H7 (cell line): ENCODE measurements around the gene ZNF611. TPM values are rescaled to one million over a fixed set of nuclear protein-coding genes. Genes with fewer than 3 reads are reported as not detected.
"Not testable (repeated sequence)": the region's sequence is repeated elsewhere in the genome, so short reads cannot be mapped to it uniquely, and the experiment has no call there.

Experiments
- DNase-seq: peaks from one replicate; pipeline ENCODE4 v3.0.0; 2012
- H3K27me3 ChIP-seq: 2 replicates; pipeline ENCODE4 v1.6.0; 2011; ENCODE audit warnings: mild to moderate bottlenecking, low read length; ENCODE audit not compliant: control insufficient read depth, insufficient read depth
- H3K36me3 ChIP-seq: replicated peaks from 2 replicates; pipeline ENCODE4 v1.5.1; 2011; ENCODE audit warnings: low read length; ENCODE audit not compliant: control insufficient read depth, insufficient read depth
- H3K4me3 ChIP-seq: 2 replicates; pipeline ENCODE4 v1.5.1; 2011; ENCODE audit warnings: low read depth, mild to moderate bottlenecking, control low read depth, low read length, moderate library complexity; ENCODE audit not compliant: insufficient read depth
- total RNA-seq: library from RNA; depleted of rRNA; stranded (reverse); fragments of >200 nt; shearing (Covaris generic); gene quantifications from 2 replicates; pipeline ENCODE4 v1.2.3, GENCODE V29; 2014

ZNF611 gene
- total RNA-seq, 1 experiment from 2014 or later = 10.7 TPM

- peak; percentile 52 for DNase-seq
- Histone ChIP-seq H3K36me3 (no peaks in the 10 kb centered on the region; the same call in 1 of the 2 replicates), H3K4me3 (no peak overlapping the region), H3K27me3 (no peaks in the 10 kb centered on the region)
Observed at GRCh38 chr19:52725528-52725961, 9.3 kb downstream of the ZNF611 start.

DNA sequence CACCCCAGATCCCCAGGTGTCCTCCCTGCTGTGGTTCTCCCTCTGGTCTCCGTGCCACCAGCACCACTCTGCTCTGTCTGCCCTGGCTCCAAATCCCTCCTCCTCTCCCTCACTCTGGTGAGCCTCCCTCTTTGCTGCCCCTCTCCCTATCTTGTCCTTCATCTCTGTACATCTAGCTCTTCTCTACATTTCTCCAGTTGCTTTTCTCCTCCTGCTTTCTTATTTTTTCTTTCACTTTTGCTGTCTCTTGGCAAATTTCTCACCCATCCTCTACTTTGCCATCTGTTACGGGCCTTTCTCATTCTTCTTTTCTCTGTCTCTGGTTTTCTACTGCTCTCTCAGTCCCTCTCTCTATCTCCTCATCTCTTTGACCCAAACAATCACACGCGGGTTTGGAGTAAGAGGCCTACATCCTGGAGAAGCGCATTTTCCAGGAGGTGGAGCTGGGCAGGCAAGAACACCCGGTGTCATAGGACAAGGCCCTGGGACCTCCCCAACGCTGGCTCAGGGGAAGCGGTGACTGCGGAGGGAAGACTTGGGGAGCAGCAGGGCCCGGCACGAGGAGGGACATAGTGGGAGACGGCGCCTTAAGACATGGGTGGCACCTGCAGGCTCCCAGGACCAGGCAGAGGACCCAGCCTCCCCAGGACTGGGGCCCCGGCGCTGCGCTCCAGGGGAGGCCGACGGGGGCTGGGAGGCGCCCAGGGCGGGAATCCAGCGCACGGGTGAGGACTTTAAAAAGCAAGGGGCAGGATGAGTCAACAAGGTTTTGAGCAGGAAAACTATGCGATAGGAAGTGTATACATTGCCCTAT, 9.9 kb downstream of the ZNF611 start:
- DNase-seq = peak; percentile 29
- no peaks in the 10 kb centered on the region; the same call in 1 of the 2 replicates for H3K36me3 ChIP-seq
- H3K4me3 ChIP-seq = no peak overlapping the region
- H3K27me3 ChIP-seq = no peaks in the 10 kb centered on the region

GRCh38 chr19:52723907-52724598, 10.8 kb downstream of the ZNF611 start:
- not testable (repeated sequence) for H3K36me3 ChIP-seq, DNase-seq, H3K27me3 ChIP-seq, H3K4me3 ChIP-seq

DNA sequence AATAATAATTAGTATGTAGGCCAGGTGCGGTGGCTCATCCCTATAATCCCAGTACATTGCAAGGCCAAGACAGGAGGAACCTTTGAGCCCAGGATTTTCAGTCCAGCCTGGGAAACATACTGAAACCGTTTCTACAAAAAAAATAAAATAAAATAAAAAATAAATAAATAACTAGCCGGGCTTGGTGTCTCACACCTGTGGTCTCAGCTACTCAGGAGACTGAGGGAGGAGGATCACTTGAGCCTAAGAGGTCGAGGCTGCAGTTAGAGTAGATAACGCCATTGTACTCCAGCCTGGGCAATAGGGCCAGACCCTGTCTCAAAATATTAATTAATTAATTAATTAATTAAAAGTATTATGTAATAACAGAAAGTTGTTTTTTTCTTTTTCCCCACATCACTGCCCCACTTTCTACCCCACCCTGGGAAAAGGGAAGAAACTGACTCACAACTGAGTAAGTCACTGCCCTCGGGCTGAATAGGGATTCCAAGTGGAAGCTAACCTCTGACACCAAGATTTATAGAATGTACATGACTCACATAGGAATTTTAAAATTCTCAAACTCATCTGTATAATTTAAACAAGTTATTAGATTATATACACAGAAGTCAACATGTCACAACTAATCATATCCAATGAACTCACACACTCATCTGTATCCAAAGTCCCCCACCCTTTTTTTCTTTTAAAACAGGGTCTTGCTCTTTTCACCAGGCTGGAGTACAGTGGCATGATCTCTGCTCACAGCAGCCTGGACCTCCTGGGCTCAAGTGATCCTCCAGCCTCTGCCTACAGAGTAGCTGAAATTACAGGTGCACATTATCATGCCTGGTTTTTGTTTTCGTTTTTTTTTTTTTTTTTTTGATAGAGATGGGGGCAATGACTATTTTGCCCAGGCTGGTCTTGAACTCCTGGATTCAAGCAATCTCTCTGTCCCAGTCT, 12.5 kb downstream of the ZNF611 start:
- no peak for DNase-seq
- no peak overlapping the region for H3K4me3 ChIP-seq
- peaks cover 5% of the 10 kb centered on the region; the same call in 1 of the 2 replicates for H3K27me3 ChIP-seq
- H3K36me3 ChIP-seq = no peaks in the 10 kb centered on the region; the same call in 1 of the 2 replicates

DNA sequence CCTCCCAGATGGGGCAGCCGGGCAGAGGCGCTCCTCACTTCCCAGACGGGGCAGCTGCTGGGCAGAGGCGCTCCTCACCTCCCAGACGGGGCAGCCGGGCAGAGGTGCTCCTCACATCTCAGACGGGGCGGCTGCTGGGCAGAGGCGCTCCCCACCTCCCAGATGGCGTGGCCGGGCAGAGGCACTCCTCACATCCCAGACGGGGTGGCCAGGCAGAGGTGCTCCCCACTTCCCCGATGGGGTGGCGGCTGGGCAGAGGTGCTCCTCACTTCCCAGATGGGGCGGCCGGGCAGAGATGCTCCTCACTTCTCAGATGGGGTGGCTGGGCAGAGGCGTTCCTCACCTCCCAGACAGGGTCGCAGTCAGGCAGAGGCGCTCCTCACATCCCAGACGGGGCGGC, 14.3 kb downstream of the ZNF611 start:
- DNase-seq, H3K36me3 ChIP-seq, H3K4me3 ChIP-seq: not testable (repeated sequence)

GRCh38 chr19:52716522-52716921, 18.3 kb downstream of the ZNF611 start:
- Histone ChIP-seq H3K27me3 (peaks cover 9% of the 10 kb centered on the region; the same call in 1 of the 2 replicates), H3K36me3 (no peaks in the 10 kb centered on the region), H3K4me3 (no peak overlapping the region)
- DNase-seq = peak; percentile 42

More for the DNA sequence above, 14.3 kb downstream of the ZNF611 start:
- not testable (repeated sequence) for H3K27me3 ChIP-seq

DNA sequence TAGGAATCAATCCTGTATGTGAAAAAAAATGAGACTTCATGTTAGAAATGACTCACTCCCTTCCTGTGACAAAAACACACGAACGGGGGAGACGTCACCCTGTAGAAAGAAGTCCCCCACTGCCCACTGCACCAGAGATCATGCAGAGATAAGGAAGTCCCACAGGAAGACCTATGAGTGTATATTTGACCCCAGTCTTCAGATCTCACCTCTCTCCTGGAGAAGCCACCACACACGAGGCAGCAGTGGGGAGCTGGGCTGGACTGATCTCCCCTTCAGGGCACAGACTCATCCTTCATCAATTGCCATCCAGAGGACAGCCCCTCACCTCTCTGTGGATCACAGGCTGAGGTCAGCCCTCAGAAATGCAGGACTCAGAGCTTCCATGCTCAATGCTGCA, 18.9 kb downstream of the ZNF611 start:
- H3K4me3 ChIP-seq, H3K36me3 ChIP-seq, DNase-seq, H3K27me3 ChIP-seq: not testable (repeated sequence)

DNA sequence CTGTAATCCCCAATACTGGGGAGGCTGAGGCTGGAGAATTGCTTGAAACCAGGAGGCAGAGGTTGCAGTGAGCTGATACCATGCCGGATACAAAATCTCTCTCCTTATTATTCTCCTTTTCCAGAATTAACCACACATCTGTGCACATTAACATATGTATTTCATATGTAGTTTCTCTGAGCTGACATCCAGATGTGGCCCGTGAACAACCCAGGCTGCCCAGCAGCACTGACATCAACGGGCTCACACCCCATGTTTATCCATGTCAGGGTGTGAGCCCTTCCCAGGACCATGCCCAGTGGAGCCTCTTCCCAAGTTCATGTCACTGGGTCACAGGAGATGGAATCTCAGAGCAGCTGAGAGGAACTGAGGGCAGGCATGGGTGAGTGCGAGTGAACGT, 19.5 kb downstream of the ZNF611 start:
- not testable (repeated sequence) for H3K36me3 ChIP-seq, H3K27me3 ChIP-seq, H3K4me3 ChIP-seq, DNase-seq

DNA sequence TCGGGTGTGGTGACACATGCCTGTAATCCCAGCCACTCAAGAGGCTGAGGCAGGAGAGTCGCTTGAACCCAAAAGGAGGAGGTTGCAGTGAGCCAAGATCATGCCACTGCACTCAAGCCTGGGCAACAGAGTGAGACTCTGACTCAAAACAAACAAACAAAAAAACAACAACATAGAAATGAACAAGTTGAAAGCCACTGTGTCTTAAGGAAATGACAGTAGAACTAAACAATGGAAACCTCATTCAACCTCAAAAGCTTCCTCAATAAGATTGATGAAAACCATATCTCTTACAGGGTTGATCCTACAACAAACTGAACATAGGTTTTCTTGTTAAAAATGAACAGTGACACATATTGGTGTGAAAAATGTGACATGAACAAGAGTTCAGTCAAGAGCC, 21.8 kb downstream of the ZNF611 start:
- not testable (repeated sequence) for H3K4me3 ChIP-seq, H3K36me3 ChIP-seq, DNase-seq, H3K27me3 ChIP-seq

GRCh38 chr19:52711661-52712060, 23.2 kb downstream of the ZNF611 start:
- H3K36me3 ChIP-seq, DNase-seq, H3K27me3 ChIP-seq, H3K4me3 ChIP-seq: not testable (repeated sequence)

- H3K36me3 ChIP-seq = peaks cover 2% of the 10 kb centered on the region
- no peaks in the 10 kb centered on the region for H3K27me3 ChIP-seq
- DNase-seq = no peak
- no peak overlapping the region for H3K4me3 ChIP-seq
Observed at GRCh38 chr19:52710538-52710937, 24.3 kb downstream of the ZNF611 start.

- not testable (repeated sequence) for DNase-seq, H3K4me3 ChIP-seq, H3K36me3 ChIP-seq, H3K27me3 ChIP-seq
Observed at GRCh38 chr19:52705615-52706014, 29.2 kb downstream of the ZNF611 start.

- Histone ChIP-seq H3K27me3 (no peaks in the 10 kb centered on the region), H3K4me3 (no peak overlapping the region), H3K36me3 (peaks cover 2% of the 10 kb centered on the region)
- no peak for DNase-seq
Observed at GRCh38 chr19:52703917-52704316, 30.9 kb downstream of the ZNF611 start.

GRCh38 chr19:52700673-52701072, 34.2 kb downstream of the ZNF611 start:
- Histone ChIP-seq H3K4me3 (no peak overlapping the region), H3K36me3 (no peaks in the 10 kb centered on the region; the same call in 1 of the 2 replicates), H3K27me3 (no peaks in the 10 kb centered on the region)
- DNase-seq = no peak
